ENCODE data around the gene CYP8B1. TPM values are rescaled to one million over a fixed set of nuclear protein-coding genes. Genes with fewer than 3 reads are reported as not detected.

CYP8B1 gene
- total RNA-seq, 1 experiment from 2014 or later, result not detected

DNA sequence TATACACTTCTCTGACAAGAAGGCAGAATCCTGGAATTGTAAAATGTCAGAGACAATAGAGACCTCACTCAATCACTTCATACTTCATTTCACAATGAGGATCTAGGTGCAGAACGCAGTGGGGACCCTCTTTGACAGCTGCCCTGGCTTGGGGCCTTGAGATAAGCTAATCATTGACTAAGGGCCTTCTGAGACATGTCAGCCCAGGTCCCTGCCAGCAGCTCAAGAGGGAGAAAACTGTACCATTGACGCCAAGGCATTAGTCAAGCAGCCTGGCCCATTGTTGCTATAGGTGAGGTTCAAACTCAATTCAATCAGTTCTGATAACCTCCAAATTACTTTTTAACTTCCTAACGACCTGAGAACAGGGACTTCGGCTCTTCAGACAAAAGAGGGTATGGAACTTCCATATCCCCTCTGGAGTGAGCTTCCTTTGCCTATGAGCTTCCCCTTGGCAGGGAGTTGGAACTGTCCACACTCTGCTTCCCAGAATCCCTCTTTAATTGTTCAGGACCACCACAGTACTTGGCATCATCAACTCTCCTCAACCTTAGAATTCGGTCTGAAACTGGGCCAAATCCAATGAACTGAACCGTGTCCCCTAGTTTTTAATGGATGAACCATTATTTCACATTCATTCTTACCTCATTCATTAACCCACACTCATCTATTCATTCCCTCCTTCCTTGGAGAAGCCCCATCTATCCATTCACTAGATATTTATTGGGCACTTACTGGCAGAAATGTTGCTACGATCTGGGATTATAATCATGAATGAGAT lies 1.5 kb upstream of the CYP8B1 start:
- POLR2A ChIA-PET (ENCODE audit: unreplicated experiment), result no interaction called here
- Histone ChIP-seq H3K9me3 (ENCODE audit: insufficient read depth, low read depth) (no peaks in the 10 kb centered on the region), H3K9me2 (ENCODE audit: insufficient read depth) (no peaks in the 10 kb centered on the region), H4K20me1 (ENCODE audit: insufficient read depth) (no peaks in the 10 kb centered on the region), H3F3A (ENCODE audit: insufficient read depth, low read depth) (no peaks in the 10 kb centered on the region; the same call in 1 of the 2 replicates), H3K36me3 (ENCODE audit: low read depth) (no peaks in the 10 kb centered on the region), H3K79me2 (ENCODE audit: low read depth) (no peaks in the 10 kb centered on the region), H2AFZ (no peak overlapping the region), H3K4me1 (replicated peaks; ENCODE audit: insufficient read depth) (peaks cover 4% of the 10 kb centered on the region; the same call in 1 of the 2 replicates), H3K4me2 (no peak overlapping the region), H3K4me3 (no peak overlapping the region), H3K27me3 (ENCODE audit: insufficient read depth, low read depth) (no peaks in the 10 kb centered on the region), H3K27ac (no peak overlapping the region)
- TF ChIP-seq EZH2 (IDR thresholded peaks at IDR 0.05; ENCODE audit: low read depth), result no peak
- TF ChIP-seq, protein P1, sequence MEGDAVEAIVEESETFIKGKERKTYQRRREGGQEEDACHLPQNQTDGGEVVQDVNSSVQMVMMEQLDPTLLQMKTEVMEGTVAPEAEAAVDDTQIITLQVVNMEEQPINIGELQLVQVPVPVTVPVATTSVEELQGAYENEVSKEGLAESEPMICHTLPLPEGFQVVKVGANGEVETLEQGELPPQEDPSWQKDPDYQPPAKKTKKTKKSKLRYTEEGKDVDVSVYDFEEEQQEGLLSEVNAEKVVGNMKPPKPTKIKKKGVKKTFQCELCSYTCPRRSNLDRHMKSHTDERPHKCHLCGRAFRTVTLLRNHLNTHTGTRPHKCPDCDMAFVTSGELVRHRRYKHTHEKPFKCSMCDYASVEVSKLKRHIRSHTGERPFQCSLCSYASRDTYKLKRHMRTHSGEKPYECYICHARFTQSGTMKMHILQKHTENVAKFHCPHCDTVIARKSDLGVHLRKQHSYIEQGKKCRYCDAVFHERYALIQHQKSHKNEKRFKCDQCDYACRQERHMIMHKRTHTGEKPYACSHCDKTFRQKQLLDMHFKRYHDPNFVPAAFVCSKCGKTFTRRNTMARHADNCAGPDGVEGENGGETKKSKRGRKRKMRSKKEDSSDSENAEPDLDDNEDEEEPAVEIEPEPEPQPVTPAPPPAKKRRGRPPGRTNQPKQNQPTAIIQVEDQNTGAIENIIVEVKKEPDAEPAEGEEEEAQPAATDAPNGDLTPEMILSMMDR (conservative IDR thresholded peaks at IDR 0.05), result no peak
- no TSS peak for BruUV-seq (replicated peaks)
- CTCF ChIA-PET, result no interaction called here
- intact Hi-C loops (cut with micrococcal nuclease; ENCODE audit: unreplicated experiment), result no loop called here
- DNase-seq, result no peak

GRCh38 chr3:42876401-42876800 lies 722 bp upstream of the CYP8B1 start:
- Histone ChIP-seq H3K4me3 (no peak overlapping the region), H3K9me3 (ENCODE audit: insufficient read depth, low read depth) (no peaks in the 10 kb centered on the region), H4K20me1 (ENCODE audit: insufficient read depth) (no peaks in the 10 kb centered on the region), H3K4me1 (replicated peaks; ENCODE audit: insufficient read depth) (peaks cover 3% of the 10 kb centered on the region; the same call in 1 of the 2 replicates), H2AFZ (no peak overlapping the region), H3K79me2 (ENCODE audit: low read depth) (no peaks in the 10 kb centered on the region), H3K27ac (no peak overlapping the region), H3K27me3 (ENCODE audit: insufficient read depth, low read depth) (no peaks in the 10 kb centered on the region), H3K4me2 (no peak overlapping the region), H3K9me2 (ENCODE audit: insufficient read depth) (no peaks in the 10 kb centered on the region), H3K36me3 (ENCODE audit: low read depth) (no peaks in the 10 kb centered on the region), H3F3A (ENCODE audit: insufficient read depth, low read depth) (no peaks in the 10 kb centered on the region; the same call in 1 of the 2 replicates)
- TF ChIP-seq, protein P1 (conservative IDR thresholded peaks at IDR 0.05), result no peak
- no peak for TF ChIP-seq EZH2 (IDR thresholded peaks at IDR 0.05; ENCODE audit: low read depth)
- intact Hi-C loops (cut with micrococcal nuclease; ENCODE audit: unreplicated experiment), result no loop called here
- POLR2A ChIA-PET (ENCODE audit: unreplicated experiment), result no interaction called here
- DNase-seq, result no peak
- CTCF ChIA-PET, result no interaction called here
- no TSS peak for BruUV-seq (replicated peaks)

DNA sequence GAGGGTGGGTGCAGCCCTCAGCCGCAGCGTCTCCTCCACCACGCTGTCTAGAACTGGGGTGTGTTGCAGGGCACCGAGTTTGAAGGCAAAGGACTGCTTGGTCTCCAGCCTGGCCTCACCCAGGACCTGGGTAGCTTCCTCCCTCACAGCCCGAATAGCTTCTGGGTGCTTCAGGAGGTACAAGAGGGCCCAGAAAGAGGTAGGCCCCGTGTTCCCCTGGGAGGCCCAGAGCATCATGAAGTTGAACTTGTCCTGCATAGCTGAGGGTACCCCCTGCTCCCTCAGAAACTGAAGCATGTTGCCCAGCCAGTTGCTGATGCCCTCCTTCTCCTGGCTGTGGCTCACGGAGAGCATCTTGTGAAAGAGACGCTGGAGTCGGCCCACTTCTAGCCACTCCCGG lies 930 bp downstream of the CYP8B1 start:
- no peak overlapping the region for H3K4me3 ChIP-seq
- CTCF ChIA-PET, result interaction anchor here (0.7 kb wide), 1 partner anchor 129 kb away, joined by 3 read pairs; no protein-coding TSS in a partner anchor
- no peaks in the 10 kb centered on the region for H3K36me3 ChIP-seq (ENCODE audit: low read depth)
- no peak overlapping the region for H3K27ac ChIP-seq
- no peaks in the 10 kb centered on the region; the same call in 1 of the 2 replicates for H3F3A ChIP-seq (ENCODE audit: insufficient read depth, low read depth)
- H3K79me2 ChIP-seq (ENCODE audit: low read depth), result no peaks in the 10 kb centered on the region
- DNase-seq, result no peak
- TF ChIP-seq, protein P1 (conservative IDR thresholded peaks at IDR 0.05), result no peak
- no peak for TF ChIP-seq EZH2 (IDR thresholded peaks at IDR 0.05; ENCODE audit: low read depth)
- H3K9me3 ChIP-seq (ENCODE audit: insufficient read depth, low read depth), result no peaks in the 10 kb centered on the region
- no TSS peak for BruUV-seq (replicated peaks)
- H3K27me3 ChIP-seq (ENCODE audit: insufficient read depth, low read depth), result no peaks in the 10 kb centered on the region
- no peak overlapping the region for H3K4me2 ChIP-seq
- H3K9me2 ChIP-seq (ENCODE audit: insufficient read depth), result no peaks in the 10 kb centered on the region
- no peaks in the 10 kb centered on the region for H4K20me1 ChIP-seq (ENCODE audit: insufficient read depth)
- POLR2A ChIA-PET (ENCODE audit: unreplicated experiment), result no interaction called here
- no peaks in the 10 kb centered on the region for H3K4me1 ChIP-seq (replicated peaks; ENCODE audit: insufficient read depth)
- H2AFZ ChIP-seq, result no peak overlapping the region
- intact Hi-C loops (cut with micrococcal nuclease; ENCODE audit: unreplicated experiment), result no loop called here

All from PC-9 (cell line).